K562 (cell line): ENCODE data around the gene KIF26A.

Source experiments
- SMC3 ChIP-seq: conservative IDR thresholded peaks from 2 replicates; pipeline ENCODE4 v1.6.1; 2011; ENCODE audit warnings: low read depth, low read length, improper control_type of control experiment; ENCODE audit not compliant: insufficient read depth
- SP1 ChIP-seq: sonication (generic); formaldehyde crosslinking; IDR thresholded peaks from 2 replicates; pipeline ENCODE4 v1.8.1; 2022; ENCODE audit warnings: mild to moderate bottlenecking, missing genetic modification reagents
- SRSF7 ChIP-seq: fragments of 200-400 bp; formaldehyde crosslinking; optimal IDR thresholded peaks from 2 replicates; pipeline ENCODE3; 2017; ENCODE audit warnings: mild to moderate bottlenecking, low read depth, low read length
- TARDBP ChIP-seq: fragments of 450-650 bp; IDR thresholded peaks from 2 replicates; pipeline ENCODE4 v1.6.1; 2016
- TGIF2 ChIP-seq: sonication (generic); formaldehyde crosslinking; IDR thresholded peaks from 2 replicates; pipeline ENCODE4 v1.8.1; 2022; ENCODE audit warnings: mild to moderate bottlenecking, missing genetic modification reagents, moderate library complexity
- TF ChIP-seq, protein P1 (sequence below): fragments of 450-650 bp; IDR thresholded peaks from 2 replicates; pipeline ENCODE4 v1.6.1; 2016; ENCODE audit warnings: low read depth
- TF ChIP-seq, protein P2 (sequence below), 2 experiments: fragments of 450-650 bp in 1 of 2; IDR thresholded peaks; 2 replicates each; pipeline ENCODE4 v1.6.1; 2011 to 2017; ENCODE audit warnings: low read depth in 2 of 2, antibody characterized with exemption in 1 of 2, borderline replicate concordance in 1 of 2, low read length in 1 of 2, mild to moderate bottlenecking in 1 of 2, mixed read lengths in 1 of 2; ENCODE audit not compliant: control insufficient read depth in 1 of 2
- TF ChIP-seq, protein P3 (sequence below), 3 experiments: IDR thresholded peaks in 2 of 3; conservative IDR thresholded peaks in 1 of 3; 2 replicates each; pipeline ENCODE4 v1.5.1; 2011 to 2012; ENCODE audit warnings: low read length in 3 of 3, mild to moderate bottlenecking in 3 of 3, control low read depth in 2 of 3, improper control_type of control experiment in 1 of 3, inconsistent platforms in 1 of 3, low read depth in 1 of 3, mixed read lengths in 1 of 3, moderate library complexity in 1 of 3; ENCODE audit not compliant: insufficient read depth in 2 of 3

DNA sequence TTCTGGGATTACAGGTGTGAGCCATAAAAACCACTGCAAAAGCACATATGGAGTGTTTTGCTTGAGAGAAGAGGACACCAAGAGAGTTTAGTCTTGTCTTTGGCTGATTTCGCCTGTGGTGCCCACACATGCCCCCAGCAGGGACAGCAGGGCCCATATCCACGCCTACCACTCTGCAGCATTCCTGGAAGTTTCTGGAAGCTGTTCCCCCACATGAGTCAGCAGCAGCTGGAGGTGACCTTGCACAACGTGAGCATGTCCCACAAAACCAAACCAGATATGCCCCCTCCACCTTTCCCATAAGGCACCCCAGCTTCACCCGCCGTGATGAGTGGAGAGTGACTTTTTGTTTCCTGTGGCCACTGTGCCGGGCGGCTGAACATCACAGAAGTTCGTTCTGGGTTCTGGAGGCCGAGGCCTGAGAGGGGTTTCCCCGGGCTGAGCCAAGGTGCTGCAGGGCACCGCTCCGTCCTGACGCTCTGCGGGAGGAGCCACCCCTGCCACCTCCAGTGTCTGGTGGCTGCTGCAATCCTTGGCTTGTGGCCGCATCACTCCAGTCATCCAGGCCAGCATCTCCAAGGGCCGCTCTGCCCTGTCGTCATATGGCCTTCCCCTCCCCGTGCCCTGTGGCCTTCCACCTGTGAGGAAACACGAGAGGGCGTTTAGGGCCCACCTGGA, 48.2 kb upstream of the KIF26A start:
- TF ChIP-seq TGIF2 (CRISPR knock-in tag): no peak
- no peak for TF ChIP-seq TARDBP
- TF ChIP-seq SP1 (CRISPR knock-in tag): no peak
- no peak for TF ChIP-seq SMC3
- TF ChIP-seq, protein P1, sequence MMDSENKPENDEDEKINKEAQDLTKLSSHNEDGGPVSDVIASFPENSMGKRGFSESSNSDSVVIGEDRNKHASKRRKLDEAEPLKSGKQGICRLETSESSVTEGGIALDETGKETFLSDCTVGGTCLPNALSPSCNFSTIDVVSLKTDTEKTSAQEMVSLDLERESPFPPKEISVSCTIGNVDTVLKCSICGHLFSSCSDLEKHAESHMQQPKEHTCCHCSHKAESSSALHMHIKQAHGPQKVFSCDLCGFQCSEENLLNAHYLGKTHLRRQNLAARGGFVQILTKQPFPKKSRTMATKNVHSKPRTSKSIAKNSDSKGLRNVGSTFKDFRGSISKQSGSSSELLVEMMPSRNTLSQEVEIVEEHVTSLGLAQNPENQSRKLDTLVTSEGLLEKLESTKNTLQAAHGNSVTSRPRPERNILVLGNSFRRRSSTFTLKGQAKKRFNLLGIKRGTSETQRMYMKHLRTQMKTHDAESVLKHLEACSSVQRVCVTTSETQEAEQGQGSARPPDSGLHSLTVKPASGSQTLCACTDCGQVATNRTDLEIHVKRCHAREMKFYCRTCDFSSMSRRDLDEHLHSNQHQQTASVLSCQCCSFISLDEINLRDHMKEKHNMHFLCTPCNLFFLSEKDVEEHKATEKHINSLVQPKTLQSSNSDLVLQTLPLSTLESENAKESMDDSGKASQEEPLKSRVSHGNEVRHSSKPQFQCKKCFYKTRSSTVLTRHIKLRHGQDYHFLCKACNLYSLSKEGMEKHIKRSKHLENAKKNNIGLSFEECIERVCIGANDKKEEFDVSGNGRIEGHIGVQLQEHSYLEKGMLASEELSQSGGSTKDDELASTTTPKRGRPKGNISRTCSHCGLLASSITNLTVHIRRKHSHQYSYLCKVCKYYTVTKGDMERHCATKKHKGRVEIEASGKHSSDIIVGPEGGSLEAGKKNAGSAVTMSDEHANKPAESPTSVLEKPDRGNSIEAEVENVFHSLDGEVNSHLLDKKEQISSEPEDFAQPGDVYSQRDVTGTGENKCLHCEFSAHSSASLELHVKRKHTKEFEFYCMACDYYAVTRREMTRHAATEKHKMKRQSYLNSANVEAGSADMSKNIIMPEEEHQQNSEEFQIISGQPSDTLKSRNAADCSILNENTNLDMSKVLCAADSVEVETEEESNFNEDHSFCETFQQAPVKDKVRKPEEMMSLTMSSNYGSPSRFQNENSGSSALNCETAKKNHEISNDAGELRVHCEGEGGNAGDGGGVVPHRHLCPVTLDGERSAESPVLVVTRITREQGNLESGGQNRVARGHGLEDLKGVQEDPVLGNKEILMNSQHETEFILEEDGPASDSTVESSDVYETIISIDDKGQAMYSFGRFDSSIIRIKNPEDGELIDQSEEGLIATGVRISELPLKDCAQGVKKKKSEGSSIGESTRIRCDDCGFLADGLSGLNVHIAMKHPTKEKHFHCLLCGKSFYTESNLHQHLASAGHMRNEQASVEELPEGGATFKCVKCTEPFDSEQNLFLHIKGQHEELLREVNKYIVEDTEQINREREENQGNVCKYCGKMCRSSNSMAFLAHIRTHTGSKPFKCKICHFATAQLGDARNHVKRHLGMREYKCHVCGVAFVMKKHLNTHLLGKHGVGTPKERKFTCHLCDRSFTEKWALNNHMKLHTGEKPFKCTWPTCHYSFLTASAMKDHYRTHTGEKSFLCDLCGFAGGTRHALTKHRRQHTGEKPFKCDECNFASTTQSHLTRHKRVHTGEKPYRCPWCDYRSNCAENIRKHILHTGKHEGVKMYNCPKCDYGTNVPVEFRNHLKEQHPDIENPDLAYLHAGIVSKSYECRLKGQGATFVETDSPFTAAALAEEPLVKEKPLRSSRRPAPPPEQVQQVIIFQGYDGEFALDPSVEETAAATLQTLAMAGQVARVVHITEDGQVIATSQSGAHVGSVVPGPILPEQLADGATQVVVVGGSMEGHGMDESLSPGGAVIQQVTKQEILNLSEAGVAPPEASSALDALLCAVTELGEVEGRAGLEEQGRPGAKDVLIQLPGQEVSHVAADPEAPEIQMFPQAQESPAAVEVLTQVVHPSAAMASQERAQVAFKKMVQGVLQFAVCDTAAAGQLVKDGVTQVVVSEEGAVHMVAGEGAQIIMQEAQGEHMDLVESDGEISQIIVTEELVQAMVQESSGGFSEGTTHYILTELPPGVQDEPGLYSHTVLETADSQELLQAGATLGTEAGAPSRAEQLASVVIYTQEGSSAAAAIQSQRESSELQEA: no peak
- TF ChIP-seq, protein P2, sequence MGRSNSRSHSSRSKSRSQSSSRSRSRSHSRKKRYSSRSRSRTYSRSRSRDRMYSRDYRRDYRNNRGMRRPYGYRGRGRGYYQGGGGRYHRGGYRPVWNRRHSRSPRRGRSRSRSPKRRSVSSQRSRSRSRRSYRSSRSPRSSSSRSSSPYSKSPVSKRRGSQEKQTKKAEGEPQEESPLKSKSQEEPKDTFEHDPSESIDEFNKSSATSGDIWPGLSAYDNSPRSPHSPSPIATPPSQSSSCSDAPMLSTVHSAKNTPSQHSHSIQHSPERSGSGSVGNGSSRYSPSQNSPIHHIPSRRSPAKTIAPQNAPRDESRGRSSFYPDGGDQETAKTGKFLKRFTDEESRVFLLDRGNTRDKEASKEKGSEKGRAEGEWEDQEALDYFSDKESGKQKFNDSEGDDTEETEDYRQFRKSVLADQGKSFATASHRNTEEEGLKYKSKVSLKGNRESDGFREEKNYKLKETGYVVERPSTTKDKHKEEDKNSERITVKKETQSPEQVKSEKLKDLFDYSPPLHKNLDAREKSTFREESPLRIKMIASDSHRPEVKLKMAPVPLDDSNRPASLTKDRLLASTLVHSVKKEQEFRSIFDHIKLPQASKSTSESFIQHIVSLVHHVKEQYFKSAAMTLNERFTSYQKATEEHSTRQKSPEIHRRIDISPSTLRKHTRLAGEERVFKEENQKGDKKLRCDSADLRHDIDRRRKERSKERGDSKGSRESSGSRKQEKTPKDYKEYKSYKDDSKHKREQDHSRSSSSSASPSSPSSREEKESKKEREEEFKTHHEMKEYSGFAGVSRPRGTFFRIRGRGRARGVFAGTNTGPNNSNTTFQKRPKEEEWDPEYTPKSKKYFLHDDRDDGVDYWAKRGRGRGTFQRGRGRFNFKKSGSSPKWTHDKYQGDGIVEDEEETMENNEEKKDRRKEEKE (IDR thresholded peaks at IDR 0.05; ENCODE audit: borderline replicate concordance in 1 of 2, control insufficient read depth in 1 of 2, low read depth in 2 of 2, low read length in 1 of 2): no peak
- TF ChIP-seq, protein P3, sequence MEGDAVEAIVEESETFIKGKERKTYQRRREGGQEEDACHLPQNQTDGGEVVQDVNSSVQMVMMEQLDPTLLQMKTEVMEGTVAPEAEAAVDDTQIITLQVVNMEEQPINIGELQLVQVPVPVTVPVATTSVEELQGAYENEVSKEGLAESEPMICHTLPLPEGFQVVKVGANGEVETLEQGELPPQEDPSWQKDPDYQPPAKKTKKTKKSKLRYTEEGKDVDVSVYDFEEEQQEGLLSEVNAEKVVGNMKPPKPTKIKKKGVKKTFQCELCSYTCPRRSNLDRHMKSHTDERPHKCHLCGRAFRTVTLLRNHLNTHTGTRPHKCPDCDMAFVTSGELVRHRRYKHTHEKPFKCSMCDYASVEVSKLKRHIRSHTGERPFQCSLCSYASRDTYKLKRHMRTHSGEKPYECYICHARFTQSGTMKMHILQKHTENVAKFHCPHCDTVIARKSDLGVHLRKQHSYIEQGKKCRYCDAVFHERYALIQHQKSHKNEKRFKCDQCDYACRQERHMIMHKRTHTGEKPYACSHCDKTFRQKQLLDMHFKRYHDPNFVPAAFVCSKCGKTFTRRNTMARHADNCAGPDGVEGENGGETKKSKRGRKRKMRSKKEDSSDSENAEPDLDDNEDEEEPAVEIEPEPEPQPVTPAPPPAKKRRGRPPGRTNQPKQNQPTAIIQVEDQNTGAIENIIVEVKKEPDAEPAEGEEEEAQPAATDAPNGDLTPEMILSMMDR (IDR thresholded peaks at IDR 0.05 in 2 of 3, conservative IDR thresholded peaks at IDR 0.05 in 1 of 3; ENCODE audit: insufficient read depth in 2 of 3, low read depth in 1 of 3, low read length in 3 of 3): no peak
- TF ChIP-seq SRSF7: no peak
